ENCODE results near the gene PLK2.

PLK2 gene

DNA sequence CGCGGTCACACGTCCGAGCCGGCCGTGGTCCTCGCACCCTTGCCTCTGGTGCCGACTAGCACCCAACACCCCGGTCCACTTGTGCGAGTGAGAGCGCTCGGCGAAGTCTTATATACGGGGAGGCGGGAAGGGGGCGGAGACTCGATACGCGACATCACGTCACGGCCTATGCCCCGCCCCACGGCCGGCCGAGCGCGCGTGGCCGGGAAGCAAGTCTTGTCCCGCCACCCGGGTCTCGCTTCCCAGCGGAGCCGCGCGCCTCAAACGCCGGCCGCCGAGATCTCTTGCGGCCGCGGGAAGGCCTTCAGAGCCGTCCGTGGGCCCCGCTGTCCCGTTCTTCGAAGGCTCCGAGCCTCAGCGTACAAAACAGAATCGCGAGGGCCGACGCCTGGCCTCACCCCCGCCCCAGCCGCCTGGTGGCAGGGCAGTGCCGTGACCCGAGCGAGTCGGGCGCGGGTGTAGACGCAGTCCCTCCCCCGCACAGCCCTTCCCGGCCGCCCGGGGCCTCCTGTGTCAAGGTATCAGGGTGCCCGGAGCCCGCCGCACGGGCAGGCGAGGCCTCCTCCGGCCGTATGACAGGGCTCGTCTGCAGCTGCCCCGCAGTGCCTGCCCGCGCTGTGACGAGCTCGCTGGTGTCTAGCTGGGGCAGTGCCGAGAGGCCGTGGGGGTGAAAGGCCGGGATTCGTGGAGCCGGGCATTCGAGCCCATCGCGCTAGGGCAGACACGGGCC, at the start of gene PLK2:
Gene PLK2 (minus strand): TSS at position 85 of the 730 bp plus-strand sequence. CDS start 127 bp downstream, outside the sequence.
- peak; percentile 94 for DNase-seq (ENCODE audit: low spot score)

GRCh38 chr5:58507715-58508114, 47.8 kb upstream of the PLK2 start:
- DNase-seq (ENCODE audit: low spot score): no peak

GRCh38 chr5:58505971-58506640, 46.2 kb upstream of the PLK2 start:
- DNase-seq (ENCODE audit: low spot score): no peak

- no peak for DNase-seq (ENCODE audit: low spot score)
Observed at GRCh38 chr5:58505502-58505901, 45.6 kb upstream of the PLK2 start.

DNA sequence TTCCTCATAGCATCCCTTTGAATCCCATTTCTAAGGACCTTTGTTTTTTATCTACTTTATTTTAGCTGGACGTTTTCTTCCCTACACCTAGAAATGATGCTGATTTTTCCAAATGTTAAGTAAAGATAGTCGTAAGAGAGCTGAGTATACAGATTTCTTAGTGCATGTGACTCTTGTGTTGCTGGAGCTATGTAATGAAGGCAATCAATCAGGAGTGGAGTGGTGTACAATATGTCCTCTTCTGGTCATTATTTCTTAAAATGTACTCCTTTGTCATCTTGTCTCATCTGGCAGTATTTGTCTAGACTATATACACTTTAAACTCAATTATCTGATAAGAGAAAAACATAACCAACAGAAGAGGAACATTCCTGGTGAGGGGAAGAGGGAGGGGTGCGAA, 44.9 kb upstream of the PLK2 start:
- no peak for DNase-seq (ENCODE audit: low spot score)

- no peak for DNase-seq (ENCODE audit: low spot score)
Observed at GRCh38 chr5:58503390-58504046, 43.6 kb upstream of the PLK2 start.

DNA sequence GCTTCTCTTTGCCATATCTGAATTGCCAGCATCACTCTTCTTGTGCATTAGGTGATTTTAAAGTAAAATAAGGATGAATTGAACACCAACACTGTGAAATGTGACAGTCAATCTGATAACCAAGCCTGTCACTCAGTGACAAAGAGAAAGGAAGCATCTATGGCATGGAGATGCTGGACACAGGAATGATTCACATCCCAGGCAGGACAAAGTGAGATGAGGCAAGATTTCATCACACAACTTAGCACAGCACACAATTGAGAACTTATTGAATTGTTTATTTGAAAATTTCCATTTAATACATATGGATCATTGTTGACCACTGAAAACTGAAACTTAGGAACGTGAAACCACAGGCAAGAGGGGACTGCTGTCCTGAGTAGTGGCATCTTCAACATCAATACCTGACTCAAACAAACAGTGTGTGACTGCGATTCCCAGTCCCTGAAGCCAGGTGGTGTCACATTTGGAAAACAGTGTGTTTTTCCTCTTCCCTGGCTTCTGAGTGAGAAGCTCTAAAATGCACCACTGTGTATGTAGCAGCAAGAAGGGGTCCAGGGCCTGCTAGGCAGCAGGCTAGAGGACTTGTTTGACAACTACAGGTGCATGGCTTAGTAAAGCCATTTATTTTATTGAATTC, 42.0 kb upstream of the PLK2 start:
- DNase-seq (ENCODE audit: low spot score): no peak

DNA sequence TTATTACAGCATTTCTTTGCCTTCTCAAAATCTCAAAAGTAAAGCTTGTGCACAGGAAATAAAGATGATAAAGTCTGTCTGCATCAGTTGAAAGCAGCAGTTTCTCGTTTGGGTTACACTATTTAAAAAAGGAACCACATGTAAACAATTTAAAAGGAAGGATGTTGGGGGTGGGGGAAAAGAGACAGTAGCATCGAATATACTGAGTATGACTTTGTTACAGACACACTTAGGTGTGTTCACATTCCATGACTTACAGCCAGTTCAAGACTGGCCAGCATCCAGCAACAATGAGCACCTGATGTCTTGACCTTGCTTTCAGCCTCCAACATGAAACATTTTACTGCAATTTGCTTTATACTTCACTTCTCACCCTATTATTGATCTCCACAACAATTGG, 40.1 kb upstream of the PLK2 start:
- no peak for DNase-seq (ENCODE audit: low spot score)

DNA sequence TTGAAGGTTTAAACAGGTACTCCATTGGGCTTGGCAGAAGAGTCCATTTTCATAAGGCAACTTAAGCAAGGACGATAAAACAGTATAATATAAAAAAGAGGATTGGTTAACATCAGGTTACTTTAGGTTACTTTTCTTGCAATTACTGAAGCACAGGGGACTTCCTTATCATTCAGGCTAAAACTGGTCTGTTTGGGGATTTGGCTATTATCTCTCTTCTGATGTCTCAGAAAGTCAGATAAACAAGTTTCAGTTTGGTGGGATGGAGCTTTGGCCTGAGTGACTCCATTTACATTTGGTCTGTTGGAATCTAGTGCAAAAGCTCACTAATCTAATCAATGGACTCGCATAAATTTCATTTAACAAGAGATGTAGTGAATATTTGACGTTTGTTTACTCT, 39.3 kb upstream of the PLK2 start:
- DNase-seq (ENCODE audit: low spot score): no peak

GRCh38 chr5:58498340-58498942, 38.6 kb upstream of the PLK2 start:
- peak; percentile 43 for DNase-seq (ENCODE audit: low spot score)

DNA sequence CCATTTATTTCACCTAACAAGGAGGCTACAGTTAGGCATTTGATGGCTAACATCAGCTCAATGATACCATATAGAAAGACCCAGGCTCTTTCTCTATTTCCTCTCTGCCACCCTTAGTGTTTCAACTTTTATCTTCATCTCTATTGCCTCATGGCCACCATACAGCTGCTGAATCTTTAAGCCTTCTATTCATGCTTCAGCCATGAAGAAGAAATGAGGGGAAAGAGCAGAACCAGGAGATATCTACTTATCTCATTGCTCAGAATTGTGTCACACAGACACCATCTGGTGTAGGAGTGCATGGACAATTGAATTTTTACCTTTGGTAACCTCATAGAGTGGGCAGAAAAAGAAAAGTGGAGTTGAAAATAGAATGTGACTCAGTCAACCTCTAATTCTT, 38.0 kb upstream of the PLK2 start:
- no peak for DNase-seq (ENCODE audit: low spot score)

- DNase-seq (ENCODE audit: low spot score): no peak
Observed at GRCh38 chr5:58497386-58497785, 37.5 kb upstream of the PLK2 start.

DNA sequence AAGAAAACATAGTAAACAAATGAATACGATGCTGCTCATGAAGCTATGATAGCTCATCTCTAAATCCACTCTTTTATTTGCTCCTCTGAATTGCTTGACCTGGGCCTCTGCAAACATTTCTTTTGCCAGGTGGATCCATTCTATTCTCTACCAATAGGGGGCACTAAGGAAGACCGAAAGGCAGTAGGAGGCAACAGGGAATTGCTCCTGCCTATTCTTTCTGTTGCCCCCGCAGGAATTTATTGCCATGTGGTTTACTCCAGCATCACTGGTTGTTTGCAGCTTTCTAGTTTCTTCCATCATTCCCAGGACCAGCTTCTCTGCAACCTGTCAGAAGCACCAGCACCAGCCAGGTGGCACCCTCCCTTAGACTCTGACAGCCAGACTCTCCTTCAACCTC, 36.6 kb upstream of the PLK2 start:
- DNase-seq (ENCODE audit: low spot score): no peak

- DNase-seq (ENCODE audit: low spot score): no peak
Observed at GRCh38 chr5:58493141-58493540, 33.3 kb upstream of the PLK2 start.

DNA sequence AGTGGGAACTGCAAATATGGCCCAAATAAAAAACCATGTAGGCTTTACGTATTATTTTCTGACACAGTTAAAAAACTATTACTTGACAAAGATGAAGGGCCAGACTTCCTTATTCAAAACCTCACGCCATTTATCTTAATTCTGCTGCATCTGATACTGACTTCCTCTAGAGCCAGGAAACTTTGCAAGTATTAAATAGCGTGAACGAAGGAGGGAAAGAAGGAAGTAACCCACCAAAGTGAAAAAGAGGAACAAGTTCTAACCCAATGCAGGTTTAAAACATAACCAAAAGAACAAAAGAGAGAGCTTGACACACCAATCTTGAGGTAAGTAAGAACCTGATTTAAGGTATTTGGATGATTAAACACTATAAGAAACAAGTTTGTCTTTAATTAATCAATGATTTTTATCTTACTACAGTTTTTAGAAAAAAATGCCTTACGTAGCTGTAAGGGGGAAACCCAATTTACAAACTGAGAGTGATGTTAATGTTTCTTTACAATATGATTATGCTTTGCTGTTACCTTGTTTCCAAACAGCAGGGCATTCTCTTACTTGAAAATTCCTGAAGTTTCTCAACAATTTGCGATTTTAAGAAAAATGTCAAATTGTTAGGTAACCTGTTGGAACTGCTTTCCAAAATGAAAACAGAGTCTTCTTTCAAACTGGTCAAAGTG, 31.5 kb upstream of the PLK2 start, which contains the start of gene GAPT:
Gene GAPT (plus strand): TSS at position 220 of the 677 bp plus-strand sequence. CDS start 3,102 bp downstream, outside the sequence.
- DNase-seq (ENCODE audit: low spot score): no peak

- no peak for DNase-seq (ENCODE audit: low spot score)
Observed at GRCh38 chr5:58490402-58491050, 30.6 kb upstream of the PLK2 start.

DNA sequence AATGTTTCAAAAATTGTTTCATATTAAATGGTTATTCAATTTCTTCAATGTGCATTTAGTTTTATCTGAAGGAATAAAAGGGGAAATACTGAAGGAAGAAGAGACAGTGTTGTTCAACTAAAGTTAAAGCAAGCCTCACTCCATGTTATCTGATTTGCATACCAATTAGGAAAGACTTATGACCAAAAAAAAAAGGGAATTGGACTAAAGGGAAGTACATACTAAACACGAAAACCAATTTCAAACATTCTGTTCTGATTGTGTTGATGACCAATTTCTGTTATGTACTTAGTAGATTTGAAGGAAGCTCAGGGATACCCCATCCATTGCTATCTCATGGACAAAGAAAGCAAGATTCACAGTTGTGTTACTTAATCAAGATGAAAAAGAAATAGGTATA, 26.4 kb upstream of the PLK2 start:
- DNase-seq (ENCODE audit: low spot score): no peak

- no peak for DNase-seq (ENCODE audit: low spot score)
Observed at GRCh38 chr5:58484505-58484904, 24.6 kb upstream of the PLK2 start.

- DNase-seq (ENCODE audit: low spot score): no peak
Observed at GRCh38 chr5:58482536-58482935, 22.6 kb upstream of the PLK2 start.

DNA sequence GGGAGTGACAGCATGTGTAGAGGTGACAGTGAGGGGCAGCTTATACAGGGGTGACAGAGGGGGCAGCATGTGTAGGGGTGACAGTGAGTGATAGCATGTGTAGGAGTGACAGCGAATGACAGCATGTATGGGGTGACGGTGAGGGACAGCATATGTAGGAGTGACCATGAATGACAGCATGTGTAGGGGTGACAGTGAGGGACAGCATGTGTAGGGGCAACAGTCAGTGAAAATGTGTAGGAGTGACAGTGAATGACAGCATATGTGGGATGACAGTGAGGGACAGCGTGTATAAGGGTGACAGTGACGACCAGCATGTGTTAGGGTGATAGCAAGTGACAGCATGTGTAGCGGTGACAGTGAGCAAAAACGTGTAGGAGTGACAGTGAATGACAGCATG, 21.9 kb upstream of the PLK2 start:
- no peak for DNase-seq (ENCODE audit: low spot score)

DNA sequence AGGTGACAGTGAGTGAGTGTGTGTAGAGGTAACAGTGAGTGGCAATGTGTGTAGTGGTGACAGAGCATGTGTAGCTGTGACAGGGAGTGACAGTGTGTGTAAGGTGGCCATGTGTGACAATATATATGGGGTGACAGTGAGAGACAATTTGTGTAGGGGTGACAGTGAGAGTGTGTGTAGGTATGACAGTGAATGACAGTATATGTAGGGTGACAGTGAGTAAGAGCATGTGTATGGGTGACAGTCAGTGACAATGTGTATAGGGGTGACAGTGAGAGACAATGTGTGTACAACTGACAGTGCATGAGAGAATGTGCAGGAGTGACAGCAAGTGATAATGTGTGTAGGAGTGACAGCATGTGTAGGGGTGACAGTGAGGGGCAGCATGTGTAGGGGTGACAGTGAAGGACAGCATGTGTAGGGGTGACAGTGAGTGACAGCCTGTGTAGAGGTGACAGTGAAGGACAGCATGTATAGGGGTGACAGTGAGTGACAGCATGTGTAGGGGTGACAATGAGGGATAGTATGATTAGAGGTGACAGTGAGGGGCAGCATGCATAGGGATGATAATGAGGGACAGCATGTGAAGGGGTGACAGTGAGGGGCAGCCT, 21.3 kb upstream of the PLK2 start:
- DNase-seq (ENCODE audit: low spot score): no peak
